Measurements from ENCODE around the gene ATP5IF1. TPM values are rescaled to one million over a fixed set of nuclear protein-coding genes. Genes with fewer than 3 reads are reported as not detected.
A peak's percentile ranks its signal among the peaks of the same experiment; 100 is the strongest.

Gene ATP5IF1
- total and polyA plus RNA-seq, 9 of the 15 experiments (the other 6 are each of a cell fraction or from before 2014, with no cell fraction given): 292 to 1,422 (median 388) TPM

GRCh38 chr1:28249866-28250295 lies 14.0 kb downstream of the ATP5IF1 start:
- ChIA-PET POLR2A (interaction anchor here (0.6 to 10.6 kb wide), 12 partner anchors 13 to 399 kb away, joined by 3 to 245 read pairs (median 12); partner anchors contain the start of genes ATP5IF1, EYA3, PHACTR4 and RCC1), CTCF (ENCODE audit: low intra/inter-chr PET ratio) (interaction anchor here (1.6 kb wide), 2 partner anchors 118 to 160 kb away, joined by 4 to 5 read pairs; no protein-coding TSS in a partner anchor)
- no peaks in the 10 kb centered on the region for H3K9me3 ChIP-seq (replicated peaks; ENCODE audit: control insufficient read depth, insufficient read depth, low read depth, low read length)
- intact Hi-C loops (cut with micrococcal nuclease) (loop anchor here (1.0 to 5.0 kb wide), 8 partner anchors 9 to 353 kb away; partner anchors contain the start of genes MED18 and SESN2), in situ Hi-C loops (cut with MboI) (no loop called here)
- H3K9me1 ChIP-seq (ENCODE audit: control insufficient read depth, insufficient read depth, low read length): no peaks in the 10 kb centered on the region
- H3K79me2 ChIP-seq (ENCODE audit: control insufficient read depth, insufficient read depth, low read length): peaks cover 4% of the 10 kb centered on the region; the same call in 2 of the 3 replicates
- H3K4me2 ChIP-seq (ENCODE audit: insufficient read depth, low read length): peak overlapping the region; percentile 76
- FAIRE-seq (peak; percentile 15), ATAC-seq (no peak), DNase-seq (ENCODE audit: extremely low read depth in 1 of 4, low spot score in 3 of 4) (no peak)
- WGBS (ENCODE audit: insufficient coverage, low coverage, missing lambda C conversion rate): 7% methylated on average over 4 of the region's 4 CpGs
- no peak overlapping the region for H3K4me3 ChIP-seq
- H3K36me3 ChIP-seq (ENCODE audit: control insufficient read depth, insufficient read depth, low read length): no peaks in the 10 kb centered on the region
- no peaks in the 10 kb centered on the region for H3K27me3 ChIP-seq (ENCODE audit: control insufficient read depth in 2 of 2, insufficient read depth in 2 of 2, low read length in 2 of 2)
- peaks cover 14 to 28% of the 10 kb centered on the region in 2 experiments for H3K4me1 ChIP-seq (replicated peaks in 1 of 2; ENCODE audit: control insufficient read depth in 2 of 2, insufficient read depth in 2 of 2, low read length in 2 of 2)
- H3K9ac ChIP-seq (ENCODE audit: insufficient read depth in 1 of 2, low read depth in 2 of 2, low read length in 2 of 2): peak overlapping the region; percentile 74 to 78; a peak in 3 of 4 replicates
- BruUV-seq (replicated peaks): TSS peak; percentile 81
- peak overlapping the region; percentile 97 for H2AFZ ChIP-seq (ENCODE audit: low read depth, low read length)
- no peaks in the 10 kb centered on the region for H4K20me1 ChIP-seq (replicated peaks; ENCODE audit: control insufficient read depth, insufficient read depth, low read length)
- peak overlapping the region; percentile 81 for H3K27ac ChIP-seq (ENCODE audit: extremely low read depth, low read depth, low read length)
- no peak for TF ChIP-seq E2F3 (CRISPR knock-in tag; IDR thresholded peaks at IDR 0.05)
- TF ChIP-seq MITF (IDR thresholded peaks at IDR 0.05): no peak
- TF ChIP-seq ZNF592 (IDR thresholded peaks at IDR 0.05): 0 out of 2 replicates have a peak, but pooled peaks have one; percentile 49
- TF ChIP-seq ZNF165 (CRISPR knock-in tag; IDR thresholded peaks at IDR 0.05; ENCODE audit: borderline replicate concordance): no peak
- TF ChIP-seq MAFK (IDR thresholded peaks at IDR 0.05; ENCODE audit: low read length): peak; percentile 91
- TF ChIP-seq FIP1L1 (IDR thresholded peaks at IDR 0.05; ENCODE audit: low read depth, low read length, poor library complexity, severe bottlenecking): no peak
- TF ChIP-seq ZNF431 (CRISPR knock-in tag; IDR thresholded peaks at IDR 0.05): no peak
- TF ChIP-seq DMBX1 (CRISPR knock-in tag; IDR thresholded peaks at IDR 0.05; ENCODE audit: borderline replicate concordance): peak; percentile 24; the same call in 1 of the 2 replicates
- TF ChIP-seq RBFOX2 (IDR thresholded peaks at IDR 0.05; ENCODE audit: low read depth, low read length): peak; percentile 53
- no peak for TF ChIP-seq CBFA2T3 (IDR thresholded peaks at IDR 0.05)
- peak; percentile 21; the same call in 1 of the 2 replicates for TF ChIP-seq HDAC2 (IDR thresholded peaks at IDR 0.05)
- TF ChIP-seq ZNF280A (IDR thresholded peaks at IDR 0.05; ENCODE audit: low read depth, partially characterized antibody): no peak
- no peak for TF ChIP-seq RBM17 (IDR thresholded peaks at IDR 0.05; ENCODE audit: borderline replicate concordance, low read depth, low read length)
- TF ChIP-seq BRD9 (IDR thresholded peaks at IDR 0.05; ENCODE audit: low read depth, partially characterized antibody): no peak

Measured in K562 (cell line).